Suprapubic skin (tissue), 4 donors: ENCODE data around the gene SDR39U1. TPM values are rescaled to one million over a fixed set of nuclear protein-coding genes. Genes with fewer than 3 reads are reported as not detected.

Source experiments
- DNase-seq, 2 donors: peaks; one replicate each; pipeline ENCODE4 v3.0.0-alpha.2; 2019; ENCODE audit warnings: low spot score in 2 of 2
- H3K27ac ChIP-seq: fragments of 200-600 bp; sonication (generic); one replicate; pipeline ENCODE4 v1.5.1; 2019
- H3K27me3 ChIP-seq: fragments of 200-600 bp; sonication (generic); one replicate; pipeline ENCODE4 v1.5.1; 2019
- H3K36me3 ChIP-seq: fragments of 200-600 bp; sonication (generic); one replicate; pipeline ENCODE4 v1.5.1; 2019
- H3K4me1 ChIP-seq: fragments of 200-600 bp; sonication (generic); one replicate; pipeline ENCODE4 v1.5.1; 2019
- H3K4me3 ChIP-seq: fragments of 200-600 bp; sonication (generic); one replicate; pipeline ENCODE4 v1.5.1; 2019; ENCODE audit warnings: mild to moderate bottlenecking
- H3K9me3 ChIP-seq: fragments of 200-600 bp; sonication (generic); one replicate; pipeline ENCODE4 v1.5.1; 2019
- EP300 ChIP-seq: sonication (generic); formaldehyde crosslinking; IDR thresholded peaks from one replicate; pipeline ENCODE4 v1.6.1; 2017; ENCODE audit warnings: antibody characterized with exemption
- POLR2A ChIP-seq, 2 donors: fragments of 450-650 bp; IDR thresholded peaks; one replicate each; pipeline ENCODE4 v1.6.1; 2017; ENCODE audit warnings: antibody characterized with exemption in 2 of 2, mild to moderate bottlenecking in 2 of 2, moderate library complexity in 2 of 2
- POLR2AphosphoS5 ChIP-seq, 3 donors: sonication (generic); formaldehyde crosslinking; IDR thresholded peaks; one replicate each; pipeline ENCODE4 v1.6.1; 2017; ENCODE audit warnings: antibody characterized with exemption in 3 of 3
- WGBS: methylation state at CpG from one replicate; pipeline ENCODE4 v1.1.5; 2018; 5-methylcytosine and 5-hydroxymethylcytosine counted together
- total RNA-seq, 4 donors: library from RNA; depleted of rRNA; stranded (reverse); fragments of >200 nt; gene quantifications; one replicate each; pipeline ENCODE4 v1.1.0, GENCODE V29; 2016
- TF ChIP-seq, protein P1 (sequence below), 2 donors: fragments of 200-600 bp in 1 of 2; fragments of 450-650 bp in 1 of 2; sonication (generic) in 1 of 2; IDR thresholded peaks; one replicate each; pipeline ENCODE4 v1.5.1; 2016 to 2019; ENCODE audit warnings: antibody characterized with exemption in 2 of 2, mild to moderate bottlenecking in 1 of 2, moderate library complexity in 1 of 2

Gene SDR39U1
- total RNA-seq, 4 donors from 2014 or later, result 30.1 to 82.3 (median 38.6) TPM

DNA sequence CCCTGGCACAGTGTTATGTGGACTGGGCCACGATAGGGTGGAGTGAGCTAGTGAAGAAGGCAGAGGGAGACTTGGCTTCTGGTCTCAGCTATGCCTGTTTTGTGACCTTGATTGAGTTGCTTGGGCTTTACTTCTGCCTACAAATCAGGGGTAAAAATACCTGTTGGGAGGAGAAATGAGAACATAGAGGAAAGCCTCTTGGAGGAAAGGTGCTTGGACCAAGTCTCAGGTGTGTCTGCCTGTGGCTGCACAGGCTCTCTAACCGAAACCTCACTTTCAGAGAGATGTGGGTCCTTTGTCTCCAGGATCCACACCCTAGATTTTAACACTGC lies 4.9 kb downstream of the SDR39U1 start:
- H3K27me3 ChIP-seq, result no peaks in the 10 kb centered on the region
- DNase-seq, result no peak
- no peaks in the 10 kb centered on the region for H3K9me3 ChIP-seq
- H3K4me3 ChIP-seq, result no peak overlapping the region
- H3K27ac ChIP-seq, result no peak overlapping the region
- TF ChIP-seq, protein P1, sequence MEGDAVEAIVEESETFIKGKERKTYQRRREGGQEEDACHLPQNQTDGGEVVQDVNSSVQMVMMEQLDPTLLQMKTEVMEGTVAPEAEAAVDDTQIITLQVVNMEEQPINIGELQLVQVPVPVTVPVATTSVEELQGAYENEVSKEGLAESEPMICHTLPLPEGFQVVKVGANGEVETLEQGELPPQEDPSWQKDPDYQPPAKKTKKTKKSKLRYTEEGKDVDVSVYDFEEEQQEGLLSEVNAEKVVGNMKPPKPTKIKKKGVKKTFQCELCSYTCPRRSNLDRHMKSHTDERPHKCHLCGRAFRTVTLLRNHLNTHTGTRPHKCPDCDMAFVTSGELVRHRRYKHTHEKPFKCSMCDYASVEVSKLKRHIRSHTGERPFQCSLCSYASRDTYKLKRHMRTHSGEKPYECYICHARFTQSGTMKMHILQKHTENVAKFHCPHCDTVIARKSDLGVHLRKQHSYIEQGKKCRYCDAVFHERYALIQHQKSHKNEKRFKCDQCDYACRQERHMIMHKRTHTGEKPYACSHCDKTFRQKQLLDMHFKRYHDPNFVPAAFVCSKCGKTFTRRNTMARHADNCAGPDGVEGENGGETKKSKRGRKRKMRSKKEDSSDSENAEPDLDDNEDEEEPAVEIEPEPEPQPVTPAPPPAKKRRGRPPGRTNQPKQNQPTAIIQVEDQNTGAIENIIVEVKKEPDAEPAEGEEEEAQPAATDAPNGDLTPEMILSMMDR (IDR thresholded peaks at IDR 0.05), result no peak
- TF ChIP-seq POLR2A (IDR thresholded peaks at IDR 0.05), result no peak
- 65% methylated on average over 2 of the region's 2 CpGs for WGBS
- peaks cover 74% of the 10 kb centered on the region for H3K36me3 ChIP-seq
- peaks cover 51% of the 10 kb centered on the region for H3K4me1 ChIP-seq

DNA sequence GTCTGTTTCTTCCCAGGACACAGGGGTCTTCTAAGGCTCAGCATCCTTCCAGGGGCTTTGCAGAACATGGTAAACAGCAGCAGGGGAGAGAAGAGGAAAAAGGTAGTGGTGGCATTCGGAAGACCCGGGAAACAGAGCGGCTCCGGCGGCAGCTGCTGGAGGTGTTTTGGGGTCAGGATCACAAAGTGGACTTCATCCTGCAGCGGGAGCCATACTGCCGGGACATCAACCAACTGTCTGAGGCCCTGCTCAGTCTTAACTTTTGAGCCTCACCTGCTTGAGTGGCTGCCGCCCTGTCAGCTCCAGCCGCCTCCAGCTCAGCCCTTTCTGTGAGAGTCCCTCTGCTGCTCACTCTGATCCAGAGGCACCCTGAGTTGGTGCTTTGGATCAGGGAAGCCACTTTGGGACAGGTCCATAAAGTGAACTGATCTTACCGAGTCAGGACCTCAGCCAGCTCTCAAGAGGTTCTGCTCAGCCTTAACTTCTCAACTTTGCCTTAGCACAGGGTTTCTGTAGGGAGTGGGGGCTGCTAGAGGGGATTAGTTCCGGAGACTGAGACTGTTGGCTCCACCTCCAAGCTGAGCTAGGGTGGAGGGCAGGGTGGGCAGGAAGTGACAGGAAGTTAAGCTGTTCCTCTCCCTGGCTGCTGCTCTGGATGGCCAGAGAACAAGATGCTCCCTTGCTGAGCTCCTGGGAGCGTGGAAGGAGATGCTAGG lies 5.4 kb downstream of the SDR39U1 start:
- TF ChIP-seq POLR2A (IDR thresholded peaks at IDR 0.05), result no peak
- no peak for TF ChIP-seq POLR2AphosphoS5 (IDR thresholded peaks at IDR 0.05)
- TF ChIP-seq, protein P1 (IDR thresholded peaks at IDR 0.05), result no peak
- TF ChIP-seq EP300, result no peak
- peaks cover 57% of the 10 kb centered on the region for H3K4me1 ChIP-seq
- peak overlapping the region; percentile 29 for H3K27ac ChIP-seq

DNA sequence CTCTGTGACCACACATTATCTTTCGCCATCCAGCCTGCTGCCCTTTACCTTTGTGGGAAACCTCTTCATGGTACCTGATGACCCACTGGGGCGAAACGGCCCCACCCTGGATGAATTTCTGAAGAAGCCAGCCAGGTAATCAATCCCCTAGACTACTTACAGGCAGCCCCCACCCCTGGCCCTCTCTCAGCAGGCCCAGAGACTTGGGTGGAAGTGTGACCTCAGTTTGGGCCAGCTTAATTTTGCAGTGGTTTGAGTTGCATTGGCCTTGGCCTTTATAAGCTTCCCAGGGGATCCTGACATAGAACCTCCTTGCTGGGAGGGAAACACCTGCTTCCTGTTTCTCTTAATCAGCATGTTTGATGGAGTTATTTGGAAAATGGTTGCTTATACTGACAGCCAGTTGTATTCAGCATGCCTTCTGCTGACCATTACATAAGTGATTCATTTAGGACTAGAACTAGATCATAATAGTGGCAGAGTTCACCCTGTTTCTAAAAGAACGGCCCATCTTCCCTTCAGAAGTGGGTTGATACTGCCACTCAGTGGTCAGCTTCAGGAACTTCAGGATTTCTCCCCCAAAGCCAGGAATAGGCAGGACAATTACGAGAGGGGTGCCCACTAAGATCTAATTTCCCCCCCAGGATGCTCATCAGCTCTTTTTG lies 6.1 kb downstream of the SDR39U1 start:
- H3K9me3 ChIP-seq, result no peaks in the 10 kb centered on the region
- H3K36me3 ChIP-seq, result peaks cover 82% of the 10 kb centered on the region
- H3K4me1 ChIP-seq, result peaks cover 57% of the 10 kb centered on the region
- DNase-seq, result peak in 1 of 2 donors; percentile 61
- 26% methylated on average over 3 of the region's 5 CpGs for WGBS
- no peaks in the 10 kb centered on the region for H3K27me3 ChIP-seq
- H3K4me3 ChIP-seq, result no peak overlapping the region
- peak overlapping the region; percentile 27 for H3K27ac ChIP-seq
- TF ChIP-seq, protein P1 (IDR thresholded peaks at IDR 0.05), result peak; percentile 77 to 85
- TF ChIP-seq POLR2AphosphoS5 (IDR thresholded peaks at IDR 0.05) (no peak), POLR2A (IDR thresholded peaks at IDR 0.05) (no peak)

More for the DNA sequence above, 5.4 kb downstream of the SDR39U1 start:
- H3K27me3 ChIP-seq, result no peaks in the 10 kb centered on the region
- 72% methylated on average over 9 of the region's 12 CpGs for WGBS
- no peak overlapping the region for H3K4me3 ChIP-seq
- H3K9me3 ChIP-seq, result no peaks in the 10 kb centered on the region
- DNase-seq, result peak in 1 of 2 donors; percentile 60
- peaks cover 79% of the 10 kb centered on the region for H3K36me3 ChIP-seq

DNA sequence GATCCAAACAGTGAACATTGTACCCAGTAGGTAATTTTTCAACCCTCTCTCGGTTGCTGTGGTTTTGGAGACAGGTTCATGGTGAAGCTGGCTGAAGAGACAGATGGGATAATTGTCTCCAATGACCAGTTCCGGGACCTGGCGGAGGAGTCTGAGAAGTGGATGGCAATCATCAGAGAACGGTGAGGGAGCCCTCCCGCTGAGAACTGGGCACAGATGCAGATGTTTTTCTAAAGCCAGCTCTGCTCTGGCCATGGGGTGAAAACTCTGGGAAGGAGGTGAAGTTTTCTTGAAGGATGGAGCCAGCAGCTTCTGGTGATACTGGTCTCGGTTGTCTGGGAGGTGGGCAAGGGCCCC lies 6.6 kb downstream of the SDR39U1 start:
- H3K4me1 ChIP-seq, result peaks cover 57% of the 10 kb centered on the region
- 57% methylated on average over 6 of the region's 6 CpGs for WGBS
- TF ChIP-seq EP300 (no peak), POLR2AphosphoS5 (IDR thresholded peaks at IDR 0.05) (no peak), POLR2A (IDR thresholded peaks at IDR 0.05) (no peak)
- TF ChIP-seq, protein P1 (IDR thresholded peaks at IDR 0.05), result no peak
- no peaks in the 10 kb centered on the region for H3K27me3 ChIP-seq
- no peak overlapping the region for H3K4me3 ChIP-seq
- H3K9me3 ChIP-seq, result no peaks in the 10 kb centered on the region
- no peak for DNase-seq
- H3K27ac ChIP-seq, result peak overlapping the region; percentile 27
- peaks cover 78% of the 10 kb centered on the region for H3K36me3 ChIP-seq

DNA sequence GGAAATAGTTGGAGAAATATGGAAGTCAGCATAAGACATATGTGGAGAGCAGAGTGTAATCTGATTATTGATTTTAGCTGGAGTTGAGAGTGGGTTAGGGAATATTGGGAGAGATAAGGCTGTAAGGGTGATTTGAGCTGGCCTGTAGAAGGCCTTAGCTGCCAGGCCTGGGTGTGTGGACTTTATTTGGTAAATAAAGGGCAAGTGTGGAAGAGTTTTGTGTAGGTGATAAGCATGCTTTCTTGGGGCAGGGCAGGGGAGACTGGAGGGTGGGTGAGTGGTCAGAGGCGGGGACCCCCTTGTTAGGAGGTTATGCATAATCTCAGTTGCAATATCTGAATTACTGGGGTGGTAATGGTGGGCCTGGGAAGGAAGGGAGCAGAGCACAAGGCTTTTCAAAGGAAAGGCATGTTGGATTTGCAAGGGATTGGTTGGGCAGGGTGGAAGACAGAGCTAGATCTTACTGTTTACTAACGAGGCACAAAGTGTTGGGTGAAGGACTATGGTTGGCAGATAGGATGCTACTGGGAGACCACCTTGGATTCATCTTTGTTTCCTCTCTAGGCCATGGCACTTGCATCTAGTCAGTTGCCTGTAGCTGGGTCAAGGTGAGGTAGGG lies 7.3 kb downstream of the SDR39U1 start:
- Histone ChIP-seq H3K27ac (peak overlapping the region; percentile 12), H3K4me1 (peaks cover 56% of the 10 kb centered on the region), H3K9me3 (no peaks in the 10 kb centered on the region), H3K4me3 (no peak overlapping the region), H3K27me3 (no peaks in the 10 kb centered on the region), H3K36me3 (peaks cover 72% of the 10 kb centered on the region)
- 88% methylated on average over 2 of the region's 2 CpGs for WGBS
- TF ChIP-seq POLR2AphosphoS5 (IDR thresholded peaks at IDR 0.05), result no peak
- TF ChIP-seq, protein P1 (IDR thresholded peaks at IDR 0.05), result no peak
- TF ChIP-seq EP300, result no peak
- TF ChIP-seq POLR2A (IDR thresholded peaks at IDR 0.05), result no peak
- peak in 1 of 2 donors; percentile 32 for DNase-seq
